HCT116 (cell line): Measurements from ENCODE around the gene IL19. TPM values are rescaled to one million over a fixed set of nuclear protein-coding genes. Genes with fewer than 3 reads are reported as not detected.

Experiments
- ATAC-seq: fragments of 200-7000 bp; cut with Tn5 transposase; 2 replicates; pipeline ENCODE4 v1.9.1; 2020; ENCODE audit warnings: mild to moderate bottlenecking, moderate library complexity
- BruUV-seq: library from RNA; stranded (reverse); fragments of 400-500 nt; replicated peaks from 2 replicates; lab custom pipeline; 2021; lab: Mats Ljungman, UMichigan
- CTCF ChIA-PET: fragments of 300-600 bp; sonication (Branson Sonifier 250); formaldehyde crosslinking; loops from one replicate; lab custom pipeline; 2021; ENCODE audit warnings: antibody characterized with exemption; lab: Charles Lee
- POLR2A ChIA-PET: fragments of 300-600, 350-600 bp; sonication (Branson Sonifier 250); formaldehyde crosslinking; loops from one replicate; lab custom pipeline; 2021; ENCODE audit warnings: antibody characterized with exemption; lab: Charles Lee
- RAD21 ChIA-PET, 2 experiments: fragments of 300-600 bp; sonication (Branson Sonifier 250); formaldehyde crosslinking; loops; one replicate each; lab custom pipeline; 2023; ENCODE audit warnings: low total read pairs in 2 of 2; ENCODE audit not compliant: uncharacterized antibody in 2 of 2, unreplicated experiment in 2 of 2, low non-redundant PET in 1 of 2; lab: Charles Lee
- DNase-seq: peaks from one replicate; pipeline ENCODE4 v3.0.0-alpha.2; 2010; ENCODE audit warnings: low read depth, low spot score
- H2AFZ ChIP-seq: fragments of 200-600 bp; shearing (Covaris generic), sonication (generic); 2 replicates; pipeline ENCODE4 v1.6.1; 2017; ENCODE audit warnings: low read depth, mixed run types, mixed read lengths, antibody characterized with exemption, low read length; ENCODE audit not compliant: poor library complexity, severe bottlenecking
- H3K27ac ChIP-seq: 2 replicates; pipeline ENCODE4 v1.5.1; 2012; ENCODE audit warnings: low read depth, low read length
- H3K27me3 ChIP-seq: fragments of 200-600 bp; sonication (generic); 2 replicates; pipeline ENCODE4 v1.6.1; 2016; ENCODE audit warnings: mixed run types, low read length, mixed read lengths; ENCODE audit not compliant: insufficient read depth
- H3K36me3 ChIP-seq, 2 experiments: fragments of 200-500 bp in 1 of 2; fragments of 200-600 bp in 1 of 2; sonication (Bioruptor generic) in 1 of 2; sonication (generic) in 1 of 2; 2 replicates each; pipeline versions ENCODE4 v1.5.1 to v1.6.1; 2014 to 2016; ENCODE audit warnings: low read length in 2 of 2, inconsistent platforms in 1 of 2, mixed read lengths in 1 of 2, mixed run types in 1 of 2; ENCODE audit not compliant: insufficient read depth in 2 of 2, control insufficient read depth in 1 of 2
- H3K4me1 ChIP-seq, 2 experiments: fragments of 200-600 bp in 1 of 2; sonication (generic) in 1 of 2; 2 replicates each; pipeline versions ENCODE4 v1.5.1 to v1.6.1; 2012 to 2017; ENCODE audit warnings: low read length in 2 of 2, inconsistent platforms in 1 of 2, mild to moderate bottlenecking in 1 of 2, mixed read lengths in 1 of 2, mixed run types in 1 of 2, moderate library complexity in 1 of 2; ENCODE audit not compliant: insufficient read depth in 2 of 2, control insufficient read depth in 1 of 2
- H3K4me2 ChIP-seq: fragments of 200-600 bp; sonication (generic); 2 replicates; pipeline ENCODE4 v1.6.1; 2017; ENCODE audit warnings: mixed run types, low read length, mixed read lengths
- H3K4me3 ChIP-seq, 2 experiments: fragments of 200-600 bp in 1 of 2; sonication (generic) in 1 of 2; replicated peaks in 1 of 2; 2 replicates each; pipeline ENCODE4 v1.5.1; 2011 to 2016; ENCODE audit warnings: low read length in 2 of 2, control low read depth in 1 of 2, low read depth in 1 of 2, mild to moderate bottlenecking in 1 of 2, mixed read lengths in 1 of 2, mixed run types in 1 of 2
- H3K79me2 ChIP-seq: fragments of 200-600 bp; sonication (generic); 2 replicates; pipeline ENCODE4 v1.6.1; 2017; ENCODE audit warnings: mild to moderate bottlenecking, mixed run types, low read length, moderate library complexity, mixed read lengths; ENCODE audit not compliant: insufficient read depth
- H3K9ac ChIP-seq: fragments of 200-600 bp; sonication (generic); 2 replicates; pipeline ENCODE4 v1.6.1; 2016; ENCODE audit warnings: low read length, mixed read lengths
- H3K9me2 ChIP-seq: fragments of 200-600 bp; sonication (generic), shearing (Covaris generic); 2 replicates; pipeline ENCODE4 v1.6.1; 2017; ENCODE audit warnings: mixed run types, mild to moderate bottlenecking, moderate library complexity; ENCODE audit not compliant: insufficient read depth
- H3K9me3 ChIP-seq, 2 experiments: fragments of 200-500 bp in 1 of 2; fragments of 200-600 bp in 1 of 2; sonication (Bioruptor generic) in 1 of 2; sonication (generic) in 1 of 2; 2 replicates each; pipeline ENCODE4 v1.6.1; 2014 to 2017; ENCODE audit warnings: low read length in 2 of 2, mixed read lengths in 2 of 2, inconsistent platforms in 1 of 2, low read depth in 1 of 2, mild to moderate bottlenecking in 1 of 2, mixed run types in 1 of 2, moderate library complexity in 1 of 2; ENCODE audit not compliant: control insufficient read depth in 1 of 2, insufficient read depth in 1 of 2
- H4K20me1 ChIP-seq: fragments of 200-600 bp; sonication (generic), shearing (Covaris generic); 2 replicates; pipeline ENCODE4 v1.6.1; 2017; ENCODE audit warnings: mixed run types, mild to moderate bottlenecking, moderate library complexity; ENCODE audit not compliant: insufficient read depth
- RAD21 ChIP-seq: IDR thresholded peaks from 2 replicates; pipeline ENCODE4 v1.6.1; 2012; ENCODE audit warnings: low read depth, mild to moderate bottlenecking
- SP1 ChIP-seq: IDR thresholded peaks from 2 replicates; pipeline ENCODE4 v1.6.1; 2012; ENCODE audit warnings: low read depth
- SRF ChIP-seq: IDR thresholded peaks from 2 replicates; pipeline ENCODE4 v1.6.1; 2012; ENCODE audit warnings: low read depth
- YY1 ChIP-seq: IDR thresholded peaks from 2 replicates; pipeline ENCODE4 v1.6.1; 2011; ENCODE audit warnings: low read length, low read depth, moderate library complexity, mild to moderate bottlenecking; ENCODE audit not compliant: insufficient replicate concordance; ENCODE audit errors: extremely low read depth
- intact Hi-C: fragments of 100-400 bp; cut with micrococcal nuclease; formaldehyde crosslinking; loops from 2 replicates; pipeline ENCODE4 v1.10.0; 2022
- total RNA-seq: library from RNA; stranded (reverse); gene quantifications from one replicate; pipeline ENCODE4 v1.2.1, GENCODE V29; 2021; ENCODE audit not compliant: unreplicated experiment
- TF ChIP-seq, protein P1 (sequence below), 3 experiments: fragments of 200-600 bp in 1 of 3; sonication (generic) in 1 of 3; IDR thresholded peaks in 2 of 3; conservative IDR thresholded peaks in 1 of 3; 2 replicates each; pipeline ENCODE4 v1.5.1; 2012 to 2017; ENCODE audit warnings: low read depth in 2 of 3, low read length in 2 of 3, antibody characterized with exemption in 1 of 3, borderline replicate concordance in 1 of 3, control low read depth in 1 of 3, mild to moderate bottlenecking in 1 of 3, mixed read lengths in 1 of 3, mixed run types in 1 of 3, moderate library complexity in 1 of 3; ENCODE audit not compliant: insufficient read depth in 1 of 3

IL19 gene
- total RNA-seq, 1 experiment from 2014 or later = not detected

DNA sequence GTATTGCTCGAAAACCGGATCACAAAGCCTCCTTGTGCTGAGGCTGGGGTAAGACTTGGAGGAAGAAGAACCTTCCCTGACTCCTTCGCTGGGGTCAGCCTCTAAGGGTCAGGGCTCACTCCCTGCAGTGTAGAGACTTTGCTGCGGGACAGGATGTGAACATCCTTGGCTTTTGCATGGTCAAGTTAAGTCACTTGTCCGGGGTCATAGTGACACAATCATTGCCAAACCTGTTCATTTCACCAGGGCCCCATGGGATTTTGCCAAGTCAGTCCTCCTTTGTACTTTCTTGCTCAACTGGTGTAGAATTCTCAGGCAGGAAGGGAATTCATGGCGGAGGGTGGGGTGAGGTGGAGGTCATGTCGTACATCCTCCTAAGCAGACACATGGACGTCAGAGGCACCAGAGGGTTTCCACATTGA is 26.4 kb downstream of the IL19 start:
- intact Hi-C loops = no loop called here
- CTCF ChIA-PET = interaction anchor here (1.8 to 4.2 kb wide), 2 partner anchors 10 to 13 kb away, joined by 8 to 19 read pairs; no protein-coding TSS in a partner anchor

DNA sequence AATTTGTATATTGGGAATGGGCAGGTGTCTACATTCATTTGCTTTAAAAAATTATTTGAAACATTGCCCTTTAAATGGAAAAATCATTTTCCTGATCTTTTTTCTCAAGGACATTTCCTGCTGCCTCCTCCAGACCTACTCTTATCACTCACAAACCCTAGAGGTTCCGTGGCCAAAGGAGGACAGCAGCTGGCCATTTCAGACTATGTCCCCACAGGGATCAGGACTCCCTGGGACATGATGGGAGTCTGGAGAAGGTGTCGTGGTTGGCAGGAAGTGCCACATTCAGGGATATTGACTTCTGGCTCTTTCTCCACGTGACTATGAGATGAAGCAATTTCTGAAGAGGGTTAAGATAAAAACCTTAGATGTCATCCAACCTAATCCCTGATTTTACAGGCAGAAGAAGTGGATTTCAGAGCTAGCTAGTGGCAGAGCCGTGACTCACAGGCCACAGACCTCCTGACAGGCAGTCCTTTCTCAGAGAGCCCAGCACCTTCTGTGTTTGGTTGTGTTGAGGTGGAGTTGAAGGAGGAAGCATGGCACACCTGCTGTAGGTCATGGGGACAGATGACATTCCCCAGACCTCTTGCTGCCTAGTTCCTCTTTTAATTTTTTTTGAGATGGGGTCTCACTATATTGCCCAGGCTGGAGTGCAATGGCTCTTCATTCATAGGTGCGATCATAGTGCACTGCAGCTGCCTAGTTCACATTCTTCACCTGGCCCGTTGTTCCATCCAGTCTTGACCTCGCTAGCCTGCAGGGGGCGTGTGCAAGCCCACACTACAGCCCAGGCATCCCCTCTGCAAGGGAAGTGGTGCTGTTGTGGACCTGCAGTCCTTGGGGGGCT is 27.2 kb downstream of the IL19 start:
- ATAC-seq (peak; percentile 97), DNase-seq (no peak)
- Histone ChIP-seq H3K4me1 (no peaks in the 10 kb centered on the region), H3K36me3 (no peaks in the 10 kb centered on the region), H3K4me3 (no peak overlapping the region), H3K9me3 (no peaks in the 10 kb centered on the region), H4K20me1 (no peaks in the 10 kb centered on the region), H3K27ac (no peak overlapping the region), H3K4me2 (no peak overlapping the region), H2AFZ (no peak overlapping the region), H3K9ac (no peak overlapping the region), H3K9me2 (no peaks in the 10 kb centered on the region), H3K79me2 (no peaks in the 10 kb centered on the region), H3K27me3 (no peaks in the 10 kb centered on the region)
- ChIA-PET RAD21 (no interaction called here), POLR2A (no interaction called here), CTCF (interaction anchor here (1.6 to 4.2 kb wide), 3 partner anchors 9 to 115 kb away, joined by 5 to 19 read pairs (median 8); no protein-coding TSS in a partner anchor)
- BruUV-seq = no TSS peak
- intact Hi-C loops = no loop called here
- TF ChIP-seq, protein P1, sequence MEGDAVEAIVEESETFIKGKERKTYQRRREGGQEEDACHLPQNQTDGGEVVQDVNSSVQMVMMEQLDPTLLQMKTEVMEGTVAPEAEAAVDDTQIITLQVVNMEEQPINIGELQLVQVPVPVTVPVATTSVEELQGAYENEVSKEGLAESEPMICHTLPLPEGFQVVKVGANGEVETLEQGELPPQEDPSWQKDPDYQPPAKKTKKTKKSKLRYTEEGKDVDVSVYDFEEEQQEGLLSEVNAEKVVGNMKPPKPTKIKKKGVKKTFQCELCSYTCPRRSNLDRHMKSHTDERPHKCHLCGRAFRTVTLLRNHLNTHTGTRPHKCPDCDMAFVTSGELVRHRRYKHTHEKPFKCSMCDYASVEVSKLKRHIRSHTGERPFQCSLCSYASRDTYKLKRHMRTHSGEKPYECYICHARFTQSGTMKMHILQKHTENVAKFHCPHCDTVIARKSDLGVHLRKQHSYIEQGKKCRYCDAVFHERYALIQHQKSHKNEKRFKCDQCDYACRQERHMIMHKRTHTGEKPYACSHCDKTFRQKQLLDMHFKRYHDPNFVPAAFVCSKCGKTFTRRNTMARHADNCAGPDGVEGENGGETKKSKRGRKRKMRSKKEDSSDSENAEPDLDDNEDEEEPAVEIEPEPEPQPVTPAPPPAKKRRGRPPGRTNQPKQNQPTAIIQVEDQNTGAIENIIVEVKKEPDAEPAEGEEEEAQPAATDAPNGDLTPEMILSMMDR (IDR thresholded peaks at IDR 0.05 in 2 of 3, conservative IDR thresholded peaks at IDR 0.05 in 1 of 3; ENCODE audit: borderline replicate concordance in 1 of 3, insufficient read depth in 1 of 3, low read depth in 2 of 3, low read length in 2 of 3) = peak; percentile 45 to 93 (median 79); a peak in 5 of 6 replicates
- TF ChIP-seq RAD21 (peak; percentile 32), YY1 (no peak)

More for the DNA sequence above, 26.4 kb downstream of the IL19 start:
- H3K9me2 ChIP-seq = no peaks in the 10 kb centered on the region
- no peaks in the 10 kb centered on the region for H4K20me1 ChIP-seq
- POLR2A ChIA-PET = no interaction called here
- RAD21 ChIA-PET = no interaction called here
- H3K79me2 ChIP-seq = no peaks in the 10 kb centered on the region
- no peaks in the 10 kb centered on the region for H3K27me3 ChIP-seq
- H3K4me2 ChIP-seq = no peak overlapping the region
- no peak overlapping the region for H3K9ac ChIP-seq
- no peak overlapping the region for H2AFZ ChIP-seq
- no peaks in the 10 kb centered on the region for H3K4me1 ChIP-seq
- H3K9me3 ChIP-seq = no peaks in the 10 kb centered on the region
- H3K27ac ChIP-seq = no peak overlapping the region
- no peak for DNase-seq
- ATAC-seq = no peak
- no peak overlapping the region for H3K4me3 ChIP-seq
- BruUV-seq = no TSS peak
- no peaks in the 10 kb centered on the region for H3K36me3 ChIP-seq
- TF ChIP-seq SRF (no peak), SP1 (no peak)
